ENCODE results near the gene MAPKAPK3. TPM values are rescaled to one million over a fixed set of nuclear protein-coding genes. Genes with fewer than 3 reads are reported as not detected.

The MAPKAPK3 gene
- total RNA-seq, 1 donor from 2014 or later = 178 TPM

DNA sequence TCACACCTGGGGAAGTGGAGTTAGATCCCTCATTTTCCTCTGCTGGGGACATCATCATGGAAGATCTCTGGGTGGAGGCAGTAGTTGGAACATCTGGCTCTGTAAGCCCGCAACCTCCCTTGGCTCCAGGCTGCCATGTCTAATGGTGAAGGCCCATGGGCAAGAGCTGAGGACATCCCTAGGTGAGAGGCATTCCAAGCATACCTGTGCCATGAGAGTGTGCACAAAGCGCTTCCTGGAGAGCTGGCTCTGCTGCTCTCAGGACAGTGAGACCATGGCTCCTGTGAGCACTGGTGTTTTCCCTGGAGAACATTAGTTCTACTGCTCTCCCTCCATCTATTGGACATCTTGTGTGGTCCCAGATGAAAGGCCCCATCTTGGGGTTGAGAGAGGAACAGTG is 7.7 kb downstream of the MAPKAPK3 start:
- intact Hi-C loops (cut with micrococcal nuclease) = loop anchor here (2.0 kb wide), 1 partner anchor 402 kb away; no protein-coding TSS in a partner anchor

DNA sequence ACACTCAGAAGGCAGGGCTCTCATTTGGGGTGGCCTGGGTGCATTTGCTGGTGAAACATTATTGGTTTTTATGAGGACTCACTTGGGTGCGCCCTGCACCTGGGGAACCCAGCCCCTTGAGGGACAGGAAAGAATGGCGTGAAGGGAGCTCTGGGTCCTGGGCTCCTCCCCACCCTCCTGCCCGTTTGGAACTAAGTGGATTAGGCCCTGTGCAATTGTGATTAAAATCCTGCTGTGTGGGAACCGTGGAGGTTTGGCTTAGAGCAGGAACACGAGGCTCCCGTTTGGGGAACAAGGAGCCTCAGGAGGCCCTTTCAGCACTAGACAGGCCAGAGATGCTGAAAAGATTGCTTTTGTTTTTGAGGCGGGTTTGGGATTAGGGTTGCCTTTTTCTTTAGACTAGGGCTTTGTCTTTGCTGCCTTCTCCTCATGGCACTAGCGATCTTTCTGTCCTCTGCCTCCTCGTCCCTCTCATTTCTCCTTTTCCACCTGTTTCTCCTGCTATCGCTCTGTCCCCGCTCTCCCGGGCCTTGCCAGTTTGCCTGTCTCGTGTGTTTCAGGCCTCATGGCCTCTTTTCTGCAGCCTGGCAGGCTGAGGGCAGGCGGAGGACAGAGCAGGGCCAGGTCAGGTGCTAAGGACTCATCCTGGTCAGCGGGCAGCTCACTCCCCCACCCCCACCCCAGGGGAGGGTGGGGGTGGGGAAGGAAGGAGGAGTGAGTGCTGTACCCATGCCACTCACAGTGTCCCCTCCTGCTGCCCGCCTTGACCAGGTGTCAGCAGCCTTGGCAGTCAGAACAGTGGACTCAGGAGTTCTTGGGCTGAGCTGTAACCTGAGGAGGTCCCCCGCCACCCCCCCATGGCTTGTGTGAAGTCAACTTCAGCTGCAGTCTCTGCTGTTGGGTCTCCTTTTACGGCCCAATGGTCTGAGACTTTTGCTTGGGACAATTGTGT is 8.6 kb downstream of the MAPKAPK3 start:
- intact Hi-C loops (cut with micrococcal nuclease) = loop anchor here (2.0 kb wide), 1 partner anchor 401 kb away; no protein-coding TSS in a partner anchor

DNA sequence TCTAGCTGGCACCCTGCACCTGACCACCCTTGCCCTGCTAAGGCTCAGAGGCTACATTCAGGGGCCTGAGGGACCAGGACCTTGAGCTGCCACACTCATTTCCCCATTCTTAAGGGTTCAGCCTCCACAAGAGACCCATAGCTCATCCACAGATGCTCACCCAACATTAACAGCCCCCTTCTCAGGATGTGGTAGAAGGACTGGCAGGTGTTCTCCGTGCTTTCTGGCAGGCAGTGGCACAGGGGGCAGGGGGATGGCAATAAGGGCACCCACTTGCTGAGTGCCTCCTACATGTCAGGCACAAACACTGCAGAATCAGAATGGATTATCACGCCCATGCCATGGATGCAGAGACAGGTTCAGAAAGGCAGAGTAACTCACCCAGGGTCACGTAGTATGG is 9.4 kb downstream of the MAPKAPK3 start:
- intact Hi-C loops (cut with micrococcal nuclease) = no loop called here

DNA sequence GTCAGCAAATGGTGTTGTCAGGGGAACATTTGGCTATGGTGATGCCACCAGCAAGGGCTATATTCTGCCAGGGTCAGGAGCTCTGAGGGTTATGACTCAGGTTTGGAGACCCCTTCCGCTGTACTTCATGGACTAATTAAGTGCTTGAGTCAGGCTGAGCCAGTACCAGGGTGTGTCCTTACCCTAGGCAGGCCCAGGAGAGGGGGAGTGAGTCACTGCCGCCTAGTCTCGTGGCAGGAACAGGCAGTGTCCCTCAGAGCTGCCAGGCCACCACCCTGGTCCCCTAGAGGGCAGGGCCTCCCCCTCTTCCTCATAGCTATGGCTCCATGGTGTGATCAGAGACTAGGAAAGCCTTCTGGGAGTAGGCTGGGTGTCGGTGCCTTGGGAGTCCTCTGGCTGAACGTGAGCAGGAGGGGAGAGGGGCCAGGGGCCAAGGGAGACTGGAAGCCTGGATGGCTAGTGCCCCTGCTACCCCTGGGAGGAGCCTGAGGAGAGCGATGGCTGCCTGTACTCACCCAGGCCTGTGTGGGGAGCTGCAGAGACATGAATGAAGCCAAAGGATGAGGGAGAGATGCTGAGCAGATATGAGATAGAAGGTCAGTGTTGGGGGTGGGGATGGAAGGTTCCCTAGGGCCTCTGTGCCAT is 10.6 kb downstream of the MAPKAPK3 start:
- intact Hi-C loops (cut with micrococcal nuclease) = no loop called here

DNA sequence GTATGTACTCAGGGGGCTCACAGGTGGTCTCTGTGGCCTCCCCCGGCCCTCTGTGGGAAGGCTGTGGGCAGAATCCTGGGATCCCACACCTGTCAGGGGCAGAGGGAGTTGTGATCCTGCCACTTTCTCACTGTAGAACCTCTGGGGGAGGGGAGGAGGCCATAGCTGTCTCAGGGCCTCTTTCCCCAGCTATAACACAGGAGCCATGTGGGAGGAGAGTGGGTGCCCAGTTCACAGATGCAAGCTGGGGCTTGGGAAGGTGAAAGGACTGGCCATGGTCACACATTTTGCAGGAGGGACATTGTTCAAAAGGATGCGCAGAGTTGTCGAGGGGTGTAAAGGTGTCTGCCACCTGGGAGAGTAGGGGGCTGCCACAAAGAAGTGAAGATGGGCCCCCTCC is 11.7 kb downstream of the MAPKAPK3 start:
- intact Hi-C loops (cut with micrococcal nuclease) = no loop called here

DNA sequence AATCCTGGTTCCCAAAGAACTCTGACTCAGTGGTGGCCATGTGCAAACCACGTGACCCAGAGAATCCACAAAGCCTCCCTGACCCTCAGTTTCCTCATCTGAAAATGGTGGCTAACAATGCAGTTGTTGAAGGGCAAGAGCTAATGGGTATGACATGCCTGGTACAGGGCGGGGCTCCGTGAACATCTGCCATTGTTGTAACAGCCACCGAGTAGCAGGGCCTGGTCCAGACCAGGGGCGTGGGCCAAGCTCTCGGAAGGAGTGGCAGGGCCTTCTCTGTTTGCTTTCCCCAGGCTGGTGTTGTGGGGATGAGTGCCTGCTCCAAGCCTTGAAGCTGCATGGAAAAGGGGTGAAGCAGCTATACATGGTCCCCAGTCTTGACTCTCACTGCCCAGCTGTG is 13.4 kb downstream of the MAPKAPK3 start:
- intact Hi-C loops (cut with micrococcal nuclease) = no loop called here

DNA sequence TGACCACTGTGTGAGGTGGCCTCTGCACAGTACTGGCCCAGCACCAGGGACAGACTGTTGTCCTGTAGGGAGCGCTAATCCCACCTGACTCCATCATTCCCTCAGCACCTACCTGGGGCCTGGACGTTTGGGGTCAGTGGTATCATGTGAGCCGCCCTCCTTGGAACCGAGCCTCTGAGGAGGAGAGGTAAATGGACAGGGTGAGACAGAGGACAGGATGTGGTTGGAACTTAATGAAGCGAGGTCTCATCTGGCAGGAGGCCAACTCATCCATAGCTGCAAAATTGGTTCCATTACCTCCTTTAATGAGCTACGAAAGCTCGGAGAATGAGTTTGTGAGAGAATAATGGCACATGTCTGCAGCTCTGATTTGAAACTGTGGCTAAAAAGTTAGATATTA is 13.9 kb downstream of the MAPKAPK3 start:
- intact Hi-C loops (cut with micrococcal nuclease) = no loop called here

DNA sequence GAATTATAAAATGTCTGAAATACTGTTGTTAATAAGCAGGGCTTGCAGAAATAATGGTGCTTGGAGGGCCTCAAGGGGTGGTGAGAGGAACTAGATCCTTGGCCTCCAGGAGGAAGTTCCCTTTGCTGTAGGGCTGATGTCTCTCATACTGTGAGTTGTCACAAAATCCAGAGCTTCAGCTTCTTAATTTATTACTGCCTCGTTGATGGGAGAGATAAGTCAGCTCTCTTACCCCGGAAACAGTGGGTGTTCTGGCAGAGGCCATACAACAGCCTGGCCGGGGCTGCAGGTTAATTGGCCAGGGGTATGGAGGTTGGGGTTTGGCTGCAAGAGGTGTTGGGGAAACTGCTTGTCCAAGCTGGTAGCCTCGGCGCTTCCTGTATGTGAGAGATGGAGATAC is 15.5 kb downstream of the MAPKAPK3 start:
- intact Hi-C loops (cut with micrococcal nuclease) = no loop called here

DNA sequence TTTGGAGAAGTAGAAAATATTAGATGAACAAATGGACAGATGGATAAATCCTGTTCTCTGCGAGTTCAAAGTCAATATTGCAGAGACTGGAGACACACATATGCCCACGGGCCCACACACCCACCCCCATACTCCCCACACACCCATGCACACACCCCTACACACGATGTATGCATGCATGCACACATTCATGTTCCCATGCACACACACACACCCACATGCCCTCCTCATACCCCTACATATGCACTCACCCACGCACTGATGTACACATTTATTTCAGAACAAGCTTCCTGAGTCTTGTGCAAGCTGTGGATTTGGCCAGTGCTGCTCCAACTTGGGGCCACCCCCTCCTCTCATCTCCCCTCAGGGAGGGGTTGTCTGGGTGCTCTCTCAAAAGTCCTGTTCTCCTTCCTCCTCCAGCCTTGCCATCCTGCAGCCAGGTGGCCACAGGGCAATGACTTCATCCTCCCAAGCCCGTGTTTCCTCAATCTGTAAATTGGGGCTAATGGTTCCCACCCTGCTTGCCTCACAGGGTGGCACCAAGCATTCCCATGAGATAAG is 16.4 kb downstream of the MAPKAPK3 start:
- intact Hi-C loops (cut with micrococcal nuclease) = no loop called here

DNA sequence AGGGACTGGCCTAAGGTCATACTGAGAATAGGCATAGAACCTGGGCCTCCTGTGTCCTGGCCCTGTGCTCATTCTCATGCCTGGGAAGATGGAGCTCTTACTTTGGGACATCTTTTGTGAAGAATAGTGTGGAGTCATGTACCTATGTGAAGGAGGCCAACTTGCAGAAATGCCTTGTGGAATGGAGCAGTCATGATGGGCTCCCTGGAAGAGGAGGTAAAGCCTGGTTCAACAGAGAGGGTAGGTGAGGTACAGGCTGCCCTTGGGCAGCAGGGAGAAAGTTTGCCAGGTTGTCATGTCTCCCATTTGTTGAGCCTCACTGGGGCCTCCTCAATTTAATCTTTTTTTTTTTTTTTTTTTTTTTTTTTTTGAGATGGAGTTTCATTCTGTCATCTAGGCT is 18.1 kb downstream of the MAPKAPK3 start:
- intact Hi-C loops (cut with micrococcal nuclease) = no loop called here

DNA sequence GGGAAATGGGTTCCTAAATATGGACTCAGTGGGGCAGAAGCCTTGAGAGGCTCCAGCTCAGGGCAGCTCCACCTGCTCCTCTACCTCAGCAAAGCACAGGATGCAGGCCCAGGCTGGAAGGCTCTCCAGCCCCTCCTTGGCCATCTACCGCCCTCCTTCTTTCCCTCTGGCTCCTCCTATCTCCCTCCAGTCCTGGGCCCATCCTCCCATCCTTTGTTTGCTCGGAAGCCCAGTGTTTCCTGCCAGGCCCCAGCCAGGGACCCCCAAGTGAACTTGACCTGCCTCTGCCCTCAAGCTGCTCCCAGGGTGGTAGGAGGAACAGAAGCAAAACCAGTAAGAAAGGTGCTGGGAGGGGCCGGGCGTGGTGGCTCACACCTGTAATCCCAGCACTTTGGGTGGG is 20.1 kb downstream of the MAPKAPK3 start:
- intact Hi-C loops (cut with micrococcal nuclease) = no loop called here

DNA sequence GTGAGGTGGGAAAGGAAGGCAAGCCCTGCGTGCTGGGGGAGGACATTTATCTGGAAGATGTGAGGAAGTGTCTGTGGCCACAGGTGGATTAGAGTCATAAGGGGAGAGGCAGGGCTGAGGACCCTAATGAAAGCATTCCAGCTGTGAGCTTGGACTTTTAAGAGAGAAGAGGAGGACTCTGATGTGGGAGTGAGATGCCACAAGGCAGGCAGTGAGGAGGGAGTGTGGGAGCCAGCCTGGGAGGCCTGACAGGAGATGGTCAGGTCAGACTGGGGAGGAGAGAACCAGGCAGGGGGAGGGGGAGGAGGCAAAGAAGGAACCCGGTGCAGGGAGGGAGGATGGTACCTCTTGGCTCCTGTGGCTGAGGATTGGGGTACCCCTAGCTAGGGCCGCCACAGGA is 21.0 kb downstream of the MAPKAPK3 start:
- intact Hi-C loops (cut with micrococcal nuclease) = no loop called here

DNA sequence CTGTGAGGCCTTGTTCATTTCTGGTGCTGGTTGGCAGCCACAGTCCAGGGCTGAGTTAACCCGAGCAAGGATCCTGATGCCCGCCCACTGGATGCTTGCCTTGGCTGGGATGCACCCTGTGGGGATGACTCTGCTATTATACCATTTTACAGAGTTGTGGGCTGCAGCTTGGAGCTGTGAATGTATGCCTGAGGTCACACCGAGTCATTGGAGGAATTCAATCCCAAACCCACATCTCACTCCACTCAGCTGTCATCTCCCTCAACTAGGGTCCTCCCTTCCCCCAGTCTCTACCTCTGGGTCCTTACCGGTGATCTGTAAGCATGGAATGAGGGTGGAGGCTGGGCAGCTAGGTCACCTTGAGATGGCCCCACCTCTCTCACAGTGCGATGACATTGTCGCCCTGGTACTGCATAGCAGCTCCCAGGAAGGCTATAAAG is 22.1 kb downstream of the MAPKAPK3 start:
- intact Hi-C loops (cut with micrococcal nuclease) = no loop called here

DNA sequence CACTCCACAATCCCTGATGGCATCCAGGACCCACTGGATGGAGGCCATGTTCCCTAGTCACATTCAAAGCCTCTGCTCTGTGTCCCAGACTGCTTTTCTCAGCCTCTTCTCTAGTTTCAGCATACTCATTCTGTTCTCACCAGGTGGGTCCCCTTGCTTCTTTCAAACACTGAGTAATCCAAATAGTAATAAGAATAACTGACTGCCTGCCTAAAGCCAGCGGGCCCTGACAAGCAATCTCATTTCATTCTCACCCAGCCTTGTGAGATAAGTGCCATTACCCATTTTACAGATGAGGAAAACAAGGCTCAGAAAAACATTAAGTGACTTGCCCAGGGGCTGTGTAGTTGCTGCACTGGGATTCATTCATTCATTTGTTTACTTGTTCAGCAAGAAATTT is 25.4 kb downstream of the MAPKAPK3 start:
- intact Hi-C loops (cut with micrococcal nuclease) = no loop called here

DNA sequence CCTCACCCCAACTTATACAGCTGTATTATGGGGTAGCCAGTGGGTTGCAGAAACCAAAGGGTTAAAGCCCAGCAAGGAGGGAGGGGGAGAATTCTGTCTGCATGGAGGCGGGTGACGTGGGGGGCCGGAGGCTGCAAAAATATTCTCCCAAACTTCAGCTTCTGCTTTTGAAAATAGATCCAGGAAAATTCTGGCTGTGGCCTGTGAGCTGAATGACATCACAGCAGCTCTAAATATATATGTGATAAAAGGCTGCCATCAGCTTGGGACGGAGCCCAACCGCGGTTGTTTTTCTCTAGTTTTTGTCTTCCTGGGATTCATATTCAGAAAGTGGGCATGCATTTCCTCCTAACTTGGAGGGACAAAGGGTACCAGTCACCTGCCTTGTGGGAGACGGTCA is 27.6 kb downstream of the MAPKAPK3 start:
- intact Hi-C loops (cut with micrococcal nuclease) = no loop called here

DNA sequence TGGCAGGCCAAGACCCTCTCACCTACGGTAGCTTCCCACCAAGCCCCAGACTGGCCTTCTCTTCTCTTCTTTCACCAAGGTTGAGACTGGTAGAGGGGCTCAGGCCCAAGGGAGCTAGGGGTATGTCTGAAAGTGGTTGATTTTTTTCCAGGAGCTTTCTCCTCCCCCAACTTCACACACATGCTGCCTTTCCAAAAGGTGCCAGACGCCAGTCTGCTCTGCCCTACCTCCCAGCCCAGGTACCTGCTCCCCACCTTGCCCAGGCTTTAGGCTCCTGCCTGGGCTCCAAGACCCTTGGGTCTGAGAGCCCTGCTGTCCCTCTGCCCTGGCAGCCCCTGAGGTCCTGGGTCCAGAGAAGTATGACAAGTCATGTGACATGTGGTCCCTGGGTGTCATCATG is 28.4 kb downstream of the MAPKAPK3 start:
- intact Hi-C loops (cut with micrococcal nuclease) = no loop called here

DNA sequence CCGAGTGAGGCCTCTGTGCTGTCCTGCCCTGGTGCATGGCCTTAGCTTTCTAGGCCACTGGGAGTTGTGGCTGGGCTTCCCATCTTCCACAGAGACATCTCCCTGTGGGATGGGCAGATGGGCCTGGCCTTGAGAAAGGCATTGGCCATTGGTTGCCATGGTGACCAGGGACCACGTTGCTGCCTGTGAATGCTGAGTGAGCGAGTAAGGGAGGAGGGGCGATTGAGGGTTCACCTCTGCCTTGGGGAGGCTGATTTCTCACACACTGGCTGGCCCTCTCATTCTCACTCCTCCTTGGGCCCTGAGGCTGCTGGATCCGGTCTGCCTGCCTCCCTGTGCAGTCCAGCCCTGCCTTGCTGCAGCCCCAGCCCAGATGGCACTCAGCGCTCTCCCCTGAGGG is 31.4 kb downstream of the MAPKAPK3 start:
- intact Hi-C loops (cut with micrococcal nuclease) = no loop called here

DNA sequence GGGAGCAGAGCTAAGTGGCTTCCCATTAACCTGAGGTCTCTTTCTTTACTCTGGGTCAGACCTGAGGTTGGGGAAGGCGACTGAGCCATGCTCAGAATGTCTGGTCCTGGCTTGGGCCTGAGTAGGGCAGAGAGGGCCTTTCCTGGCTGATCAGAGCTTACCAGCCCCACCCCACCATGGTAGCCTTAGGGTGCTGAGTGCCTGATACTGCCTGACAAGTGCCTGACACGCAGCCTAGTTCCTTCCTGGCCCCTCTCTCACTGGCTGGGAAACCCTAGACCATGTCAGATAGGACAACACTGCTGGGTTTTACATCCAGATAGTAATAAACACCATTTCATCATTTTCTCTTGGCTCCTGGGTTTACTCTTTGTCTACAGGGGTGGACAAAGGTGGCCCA is 32.0 kb downstream of the MAPKAPK3 start:
- intact Hi-C loops (cut with micrococcal nuclease) = no loop called here

DNA sequence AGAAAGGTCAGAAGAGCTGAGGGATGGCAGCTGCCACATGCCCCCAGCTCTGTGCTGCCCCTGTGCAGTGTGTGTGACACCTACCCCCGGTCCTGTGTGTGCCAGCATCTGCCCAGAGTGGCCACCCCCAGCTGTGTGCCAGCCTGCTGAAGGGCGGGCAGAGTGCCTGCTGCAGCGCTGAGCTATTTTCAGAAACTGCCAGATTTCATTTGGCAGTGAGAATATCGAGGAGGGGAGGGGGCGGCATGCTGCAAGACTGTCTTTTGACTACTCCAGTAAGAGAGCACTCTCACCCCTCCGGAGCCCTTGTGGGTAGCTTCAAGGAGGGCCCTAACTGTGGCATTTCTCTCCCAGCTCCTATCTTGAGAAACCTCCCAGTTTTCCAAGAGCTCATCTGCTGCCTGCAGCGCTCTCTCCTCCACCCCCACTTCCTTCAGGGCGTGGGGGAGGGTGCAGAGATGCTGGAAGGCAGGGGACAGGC is 32.5 kb downstream of the MAPKAPK3 start:
- intact Hi-C loops (cut with micrococcal nuclease) = no loop called here

DNA sequence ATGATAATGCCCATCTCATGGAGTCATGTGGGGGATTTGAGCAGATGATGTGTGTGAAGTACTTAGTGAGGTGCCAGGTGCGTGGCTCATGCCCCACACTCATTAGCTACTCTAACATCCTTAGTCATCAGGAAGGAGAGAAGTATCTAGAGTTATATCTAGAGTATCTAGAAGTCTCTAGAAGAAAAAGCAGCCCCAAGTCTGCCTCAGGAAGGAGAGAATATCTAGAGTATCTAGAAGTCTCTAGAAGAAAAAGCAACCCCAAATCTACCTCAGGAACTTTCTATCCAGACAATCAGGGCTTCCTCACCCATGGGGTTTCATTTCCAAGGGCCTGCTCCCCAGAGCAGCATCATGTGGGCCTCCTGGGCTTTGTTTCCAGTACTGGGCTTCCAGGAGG is 33.1 kb downstream of the MAPKAPK3 start:
- intact Hi-C loops (cut with micrococcal nuclease) = no loop called here

DNA sequence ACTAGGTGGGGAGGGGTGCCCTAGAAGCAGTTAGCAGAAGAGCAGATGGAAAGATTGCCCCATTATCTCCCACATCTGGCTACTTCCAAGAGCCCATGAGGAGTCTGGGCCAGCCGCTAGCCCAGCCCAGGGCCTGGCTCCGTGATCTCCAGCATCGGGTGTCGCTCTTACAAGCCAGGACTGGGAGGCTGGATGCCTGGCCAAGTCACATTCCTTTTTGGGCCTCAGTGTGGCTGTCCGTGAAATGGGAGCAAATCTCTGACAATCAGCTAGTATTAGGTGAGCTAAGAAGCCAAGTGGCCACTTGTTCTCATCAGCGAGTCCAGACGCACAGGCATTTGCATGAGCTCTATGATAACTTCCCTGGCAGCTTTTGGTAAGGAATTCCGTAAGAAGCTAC is 34.5 kb downstream of the MAPKAPK3 start:
- intact Hi-C loops (cut with micrococcal nuclease) = no loop called here

DNA sequence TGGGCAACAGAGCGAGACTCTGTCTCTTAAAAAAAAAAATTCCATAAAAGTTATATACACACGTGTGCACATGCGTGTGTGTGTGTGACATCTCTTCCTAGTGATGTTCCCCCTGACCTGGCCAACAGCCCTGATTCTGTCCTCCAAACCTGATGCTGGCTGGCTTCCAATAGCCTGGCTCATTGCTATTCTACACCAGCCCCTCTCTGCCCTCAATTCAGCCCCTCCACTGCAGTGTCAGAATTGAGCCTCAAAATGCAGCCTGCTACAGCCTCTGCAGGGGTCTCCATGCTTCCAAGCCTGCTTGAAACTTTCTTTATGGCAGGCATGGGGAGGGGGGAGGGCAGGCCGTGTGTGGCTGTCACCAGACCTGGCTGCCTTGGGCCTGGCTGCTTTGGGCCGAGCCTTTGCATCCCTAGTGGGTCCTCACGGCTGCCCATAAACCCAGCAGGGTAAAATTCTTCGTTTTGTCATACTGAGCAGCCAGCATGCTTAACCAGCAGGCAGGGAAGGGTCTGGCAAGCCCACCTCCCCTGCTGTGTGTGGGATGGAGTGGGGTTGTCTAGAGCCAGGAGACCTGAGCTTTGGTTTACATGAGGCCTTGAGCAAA is 35.1 kb downstream of the MAPKAPK3 start:
- intact Hi-C loops (cut with micrococcal nuclease) = loop anchor here (1.0 kb wide), 2 partner anchors 36 to 80 kb away; no protein-coding TSS in a partner anchor
